ENCODE measurements around the gene ATP6V0A1.

DNA sequence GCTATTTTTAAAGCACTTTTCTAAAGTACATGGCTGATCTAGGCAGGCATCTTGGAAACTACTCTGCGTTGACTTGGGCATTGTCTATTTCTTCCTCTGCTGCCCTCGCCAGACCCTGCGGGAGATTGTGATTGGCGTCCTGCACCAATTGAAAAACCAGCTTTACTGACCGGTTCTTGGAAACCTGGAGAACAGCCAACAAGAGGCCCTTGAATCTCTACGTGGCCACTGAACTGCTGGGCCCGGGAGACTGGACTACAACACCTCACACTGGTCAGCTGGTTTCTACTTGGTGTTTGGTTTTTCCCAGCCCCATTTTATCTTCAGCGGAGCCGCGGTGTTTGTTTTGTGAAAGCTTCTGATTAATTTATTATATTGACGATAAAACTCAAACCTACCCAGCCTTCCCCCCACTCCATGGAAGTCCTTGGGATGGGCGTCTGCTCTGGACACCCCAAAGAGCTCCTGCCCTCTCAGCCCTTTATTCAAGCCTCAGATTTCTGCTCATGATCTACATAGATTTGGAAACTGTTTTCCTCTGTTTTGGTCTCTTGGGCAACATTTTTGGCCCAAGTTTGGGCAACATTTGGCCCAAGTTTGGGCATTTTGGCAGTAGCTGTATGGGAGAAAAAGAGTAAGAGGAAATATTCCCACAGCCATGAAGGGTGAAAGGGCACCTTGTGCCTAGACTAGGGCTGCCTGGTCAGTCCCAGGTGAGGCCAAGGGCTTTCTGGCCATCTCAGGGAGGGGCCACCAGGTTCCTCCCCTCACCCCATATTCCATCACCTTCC lies 113.0 kb downstream of the ATP6V0A1 start:
- TF ChIP-seq, protein P1, sequence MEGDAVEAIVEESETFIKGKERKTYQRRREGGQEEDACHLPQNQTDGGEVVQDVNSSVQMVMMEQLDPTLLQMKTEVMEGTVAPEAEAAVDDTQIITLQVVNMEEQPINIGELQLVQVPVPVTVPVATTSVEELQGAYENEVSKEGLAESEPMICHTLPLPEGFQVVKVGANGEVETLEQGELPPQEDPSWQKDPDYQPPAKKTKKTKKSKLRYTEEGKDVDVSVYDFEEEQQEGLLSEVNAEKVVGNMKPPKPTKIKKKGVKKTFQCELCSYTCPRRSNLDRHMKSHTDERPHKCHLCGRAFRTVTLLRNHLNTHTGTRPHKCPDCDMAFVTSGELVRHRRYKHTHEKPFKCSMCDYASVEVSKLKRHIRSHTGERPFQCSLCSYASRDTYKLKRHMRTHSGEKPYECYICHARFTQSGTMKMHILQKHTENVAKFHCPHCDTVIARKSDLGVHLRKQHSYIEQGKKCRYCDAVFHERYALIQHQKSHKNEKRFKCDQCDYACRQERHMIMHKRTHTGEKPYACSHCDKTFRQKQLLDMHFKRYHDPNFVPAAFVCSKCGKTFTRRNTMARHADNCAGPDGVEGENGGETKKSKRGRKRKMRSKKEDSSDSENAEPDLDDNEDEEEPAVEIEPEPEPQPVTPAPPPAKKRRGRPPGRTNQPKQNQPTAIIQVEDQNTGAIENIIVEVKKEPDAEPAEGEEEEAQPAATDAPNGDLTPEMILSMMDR (IDR thresholded peaks at IDR 0.05; ENCODE audit: extremely low read depth in 1 of 2, insufficient read depth in 1 of 2, low read depth in 1 of 2, low read length in 2 of 2) = no peak
- TF ChIP-seq POLR2AphosphoS5 (IDR thresholded peaks at IDR 0.05; ENCODE audit: insufficient read depth, low read depth, low read length) (no peak), POLR2A (IDR thresholded peaks at IDR 0.05; ENCODE audit: low read depth, low read length) (no peak), GATA2 (IDR thresholded peaks at IDR 0.05; ENCODE audit: insufficient read depth, insufficient read length, low read depth, low read length) (no peak), EZH2 (IDR thresholded peaks at IDR 0.05; ENCODE audit: borderline replicate concordance, low read depth, low read length, severe bottlenecking) (no peak), FOS (IDR thresholded peaks at IDR 0.05; ENCODE audit: borderline replicate concordance, insufficient read depth, low read length) (no peak), JUN (IDR thresholded peaks at IDR 0.05; ENCODE audit: borderline replicate concordance, insufficient read depth, insufficient read length, low read depth) (no peak), MYC (IDR thresholded peaks at IDR 0.05; ENCODE audit: low read depth, low read length) (no peak)
- TF ChIP-seq, protein P2, sequence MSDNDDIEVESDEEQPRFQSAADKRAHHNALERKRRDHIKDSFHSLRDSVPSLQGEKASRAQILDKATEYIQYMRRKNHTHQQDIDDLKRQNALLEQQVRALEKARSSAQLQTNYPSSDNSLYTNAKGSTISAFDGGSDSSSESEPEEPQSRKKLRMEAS (IDR thresholded peaks at IDR 0.05; ENCODE audit: insufficient read depth, insufficient read length) = no peak

Measured in endothelial cell of umbilical vein (primary cell).